Measurements from ENCODE around the gene EXOSC10.
"Not testable (repeated sequence)": the region's sequence is repeated elsewhere in the genome, so short reads cannot be mapped to it uniquely, and the experiment has no call there.

Gene EXOSC10

GRCh38 chr1:11063937-11064537, 35.6 kb downstream of the EXOSC10 start:
- in situ Hi-C loops (cut with HindIII; ENCODE audit: low sequenced_read_pairs), result loop anchor here (5.0 kb wide), 1 partner anchor 33 kb away; the partner anchor contains the start of gene EXOSC10

DNA sequence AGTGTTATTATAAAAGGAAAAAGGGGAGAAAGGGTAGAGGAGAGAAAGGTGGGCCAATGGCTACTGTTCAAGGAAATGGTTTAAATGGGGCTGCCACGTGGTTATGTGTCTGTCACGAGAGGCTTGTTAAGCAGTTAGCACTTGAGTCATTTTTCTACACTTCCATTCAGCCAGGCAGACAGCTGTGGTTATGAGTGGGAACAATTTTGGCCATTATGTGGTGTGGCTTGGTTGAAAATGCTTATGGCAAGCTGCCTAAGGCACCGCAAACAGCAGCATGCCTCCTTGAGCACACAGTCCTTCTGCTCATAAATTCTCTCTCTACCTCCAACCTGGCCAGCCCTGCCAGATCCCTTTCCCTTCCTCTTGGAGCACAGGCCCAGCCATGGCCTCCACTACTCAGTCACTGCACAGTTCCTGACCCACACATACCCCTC, 36.7 kb downstream of the EXOSC10 start:
- in situ Hi-C loops (cut with HindIII; ENCODE audit: low sequenced_read_pairs), result loop anchor here (5.0 kb wide), 1 partner anchor 34 kb away; the partner anchor contains the start of gene EXOSC10

DNA sequence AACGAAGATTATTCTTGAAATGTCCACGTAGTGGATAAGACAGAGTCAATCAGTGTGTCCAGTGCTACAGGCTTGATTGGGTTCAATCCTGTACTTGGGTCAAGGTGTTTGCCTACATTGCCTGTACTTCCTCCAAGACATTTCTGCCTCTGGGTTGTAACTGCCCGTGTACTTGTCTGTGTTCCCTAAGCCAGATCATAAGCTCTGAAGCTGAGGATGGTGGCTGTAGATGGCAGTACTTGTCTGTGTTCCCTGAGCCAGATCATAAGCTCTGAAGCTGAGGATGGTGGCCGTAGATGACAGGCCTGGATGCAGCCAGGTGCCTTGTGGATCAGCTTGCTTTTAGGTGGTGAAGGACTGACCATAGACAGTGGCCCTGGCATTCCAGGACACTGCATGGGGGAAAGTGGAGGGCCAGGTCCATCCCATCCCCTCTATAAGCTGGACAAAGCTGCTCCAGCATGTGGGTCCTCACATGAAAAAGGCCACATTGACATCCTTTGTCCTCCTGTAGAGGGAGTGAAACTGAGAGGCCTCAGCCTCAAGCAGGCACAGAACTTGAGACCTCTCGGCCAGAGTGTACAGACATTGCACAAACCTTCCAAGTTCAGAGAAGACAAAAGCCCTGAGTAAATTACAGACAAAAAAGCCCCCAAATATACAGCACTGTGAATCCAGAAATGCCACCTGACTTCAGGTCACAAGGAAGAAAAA, 37.9 kb downstream of the EXOSC10 start:
- in situ Hi-C loops (cut with HindIII; ENCODE audit: low sequenced_read_pairs), result loop anchor here (5.0 kb wide), 1 partner anchor 35 kb away; the partner anchor contains the start of gene EXOSC10

- in situ Hi-C loops (cut with HindIII; ENCODE audit: low sequenced_read_pairs), result loop anchor here (5.0 kb wide), 1 partner anchor 37 kb away; the partner anchor contains the start of gene EXOSC10
Observed at GRCh38 chr1:11059968-11060830, 39.5 kb downstream of the EXOSC10 start, which contains the start of gene SRM. Gene SRM, minus strand, starts transcription at chr1:11060018. Its CDS starts 75 bp downstream, at chr1:11059943.

DNA sequence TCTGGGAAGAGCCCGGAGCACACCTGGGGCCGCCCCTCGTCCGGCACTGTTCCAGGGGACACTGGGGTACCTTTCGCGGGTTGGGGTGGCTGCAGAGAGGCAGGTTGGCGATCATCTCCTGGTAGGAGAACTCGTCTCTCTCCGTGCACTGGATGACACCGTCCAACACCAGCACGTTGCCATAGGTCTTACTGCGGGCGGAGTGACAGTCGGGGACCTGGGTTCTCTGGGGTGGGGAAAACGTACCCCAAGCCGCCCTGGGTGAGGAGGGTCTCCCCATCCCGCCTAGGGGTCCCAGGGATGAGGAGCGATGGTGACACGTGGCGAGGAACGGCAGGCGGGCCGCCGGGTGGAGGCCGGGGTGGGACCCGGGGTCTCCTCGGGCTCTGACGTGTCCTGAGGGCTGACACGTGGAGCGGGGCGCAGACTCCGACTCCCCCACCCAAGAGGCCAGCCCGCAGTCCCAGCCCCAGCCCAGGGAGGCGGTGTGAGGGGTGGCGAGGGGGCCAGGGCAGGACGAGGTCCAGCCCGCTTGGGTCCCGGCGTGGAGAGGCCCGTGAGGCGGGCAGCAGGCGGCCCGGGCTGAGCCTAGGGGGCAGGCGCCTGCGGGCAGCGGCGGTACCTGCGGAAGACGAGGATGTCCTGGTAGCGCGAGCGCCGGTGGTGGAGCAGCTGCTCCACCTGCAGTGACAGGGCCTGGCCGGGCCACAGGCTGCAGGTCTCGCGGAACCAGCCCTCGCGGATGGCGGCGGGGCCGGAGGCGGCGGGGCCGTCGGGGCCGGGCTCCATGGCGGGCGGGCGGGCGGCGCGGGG, 40.3 kb downstream of the EXOSC10 start:
- in situ Hi-C loops (cut with HindIII; ENCODE audit: low sequenced_read_pairs), result no loop called here

GRCh38 chr1:11058595-11059154, 41.0 kb downstream of the EXOSC10 start:
- in situ Hi-C loops (cut with HindIII; ENCODE audit: low sequenced_read_pairs), result no loop called here

DNA sequence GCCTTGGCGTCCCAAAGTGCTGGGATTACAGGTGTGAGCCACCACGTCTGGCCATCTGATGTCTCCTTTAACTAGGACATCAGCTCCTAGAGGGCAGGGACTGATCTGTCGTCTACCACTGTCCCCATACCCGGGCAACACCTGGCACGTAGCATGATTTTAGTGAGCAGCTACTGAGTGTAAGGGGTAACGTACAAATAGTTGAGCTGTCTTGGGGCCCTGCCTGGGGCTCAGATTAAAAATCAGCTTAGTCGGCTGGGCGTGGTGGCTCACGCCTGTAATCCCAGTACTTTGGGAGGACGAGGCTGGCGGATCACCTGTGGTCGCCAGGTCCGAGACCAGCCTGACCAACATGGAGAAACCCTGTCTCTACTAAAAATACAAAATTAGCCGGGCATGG, 41.6 kb downstream of the EXOSC10 start:
- in situ Hi-C loops (cut with HindIII; ENCODE audit: low sequenced_read_pairs), result no loop called here

DNA sequence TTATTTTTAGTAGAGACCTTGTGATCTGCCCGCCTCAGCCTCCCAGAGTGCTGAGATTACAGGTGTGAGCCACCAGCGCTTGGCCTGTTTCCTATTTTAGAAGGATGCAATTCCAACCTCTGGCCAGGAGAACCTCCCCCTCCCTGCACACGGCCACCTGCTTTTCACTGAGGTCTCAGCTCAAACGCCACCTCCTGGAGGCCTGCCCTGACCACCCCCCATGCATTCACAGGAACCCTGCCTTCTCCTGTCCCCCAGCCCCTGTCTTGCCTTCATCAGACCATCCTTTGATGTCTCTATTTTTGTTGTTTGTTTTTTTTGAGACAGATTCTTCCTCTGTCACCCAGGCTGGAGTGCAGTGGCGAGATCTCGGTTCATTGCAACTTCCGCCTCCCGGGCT, 42.2 kb downstream of the EXOSC10 start:
- in situ Hi-C loops (cut with HindIII; ENCODE audit: low sequenced_read_pairs), result no loop called here

DNA sequence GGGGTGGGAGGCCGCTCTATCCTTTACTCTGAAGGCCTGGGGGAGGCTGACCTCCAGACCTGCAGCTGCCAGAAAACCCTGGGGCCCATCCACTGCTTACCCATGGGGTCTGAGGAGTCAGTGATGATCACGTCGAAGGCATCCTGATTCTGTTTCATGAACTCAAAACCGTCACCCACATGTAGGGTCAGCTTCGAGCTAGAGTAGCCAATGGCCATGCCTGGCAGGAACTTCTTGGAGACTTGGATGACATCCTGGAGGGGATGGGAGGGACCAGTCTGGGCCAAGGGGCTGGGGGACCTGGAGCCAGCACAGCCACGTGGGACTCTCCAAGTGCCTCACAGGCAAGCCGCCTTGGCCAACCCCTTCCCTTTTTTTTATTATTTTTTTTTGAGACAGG, 43.2 kb downstream of the EXOSC10 start:
- in situ Hi-C loops (cut with HindIII; ENCODE audit: low sequenced_read_pairs), result no loop called here

DNA sequence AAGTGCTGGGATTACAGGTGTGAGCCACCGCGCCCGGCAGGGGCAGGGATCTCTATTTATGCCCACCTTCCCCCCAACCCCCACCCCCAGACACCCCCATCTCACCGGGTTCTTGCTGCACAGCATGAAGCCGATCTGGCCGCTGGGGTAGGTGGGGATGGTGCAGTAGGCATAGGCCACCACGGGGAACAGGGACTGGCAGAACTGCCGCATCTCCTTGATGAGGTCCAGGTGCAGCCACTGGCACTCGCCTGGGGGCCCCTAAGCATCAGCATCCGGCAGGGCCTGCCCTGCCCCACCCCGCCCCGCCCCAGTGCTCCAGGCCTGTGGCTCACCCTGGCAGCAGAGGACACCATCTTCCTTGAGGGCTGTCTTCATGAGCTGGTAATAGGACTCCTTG, 44.0 kb downstream of the EXOSC10 start:
- in situ Hi-C loops (cut with HindIII; ENCODE audit: low sequenced_read_pairs), result no loop called here

- in situ Hi-C loops (cut with HindIII; ENCODE audit: low sequenced_read_pairs), result no loop called here
Observed at GRCh38 chr1:11054666-11055065, 45.0 kb downstream of the EXOSC10 start.

DNA sequence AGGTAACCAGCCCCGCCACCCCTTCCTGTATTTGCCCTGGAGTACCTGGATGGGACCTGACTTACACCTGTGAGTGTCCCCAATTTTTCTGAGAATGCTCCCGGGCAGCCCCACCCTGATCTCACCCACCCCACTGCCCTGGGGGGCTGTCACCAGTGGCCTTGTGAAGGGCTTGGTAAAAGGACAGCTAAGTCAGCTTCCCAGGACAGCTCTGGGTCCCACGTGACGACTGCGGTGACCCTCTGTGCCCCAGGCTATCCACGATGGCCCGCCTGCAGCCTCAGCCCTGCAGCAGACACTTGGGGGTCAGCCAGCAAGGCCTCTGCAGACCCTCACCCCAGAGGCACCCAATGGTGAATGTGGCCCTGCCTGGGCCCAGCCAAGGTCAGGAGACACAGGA, 45.5 kb downstream of the EXOSC10 start:
- in situ Hi-C loops (cut with HindIII; ENCODE audit: low sequenced_read_pairs), result no loop called here

GRCh38 chr1:11053758-11054137, 45.9 kb downstream of the EXOSC10 start:
- in situ Hi-C loops (cut with HindIII; ENCODE audit: low sequenced_read_pairs), result no loop called here

DNA sequence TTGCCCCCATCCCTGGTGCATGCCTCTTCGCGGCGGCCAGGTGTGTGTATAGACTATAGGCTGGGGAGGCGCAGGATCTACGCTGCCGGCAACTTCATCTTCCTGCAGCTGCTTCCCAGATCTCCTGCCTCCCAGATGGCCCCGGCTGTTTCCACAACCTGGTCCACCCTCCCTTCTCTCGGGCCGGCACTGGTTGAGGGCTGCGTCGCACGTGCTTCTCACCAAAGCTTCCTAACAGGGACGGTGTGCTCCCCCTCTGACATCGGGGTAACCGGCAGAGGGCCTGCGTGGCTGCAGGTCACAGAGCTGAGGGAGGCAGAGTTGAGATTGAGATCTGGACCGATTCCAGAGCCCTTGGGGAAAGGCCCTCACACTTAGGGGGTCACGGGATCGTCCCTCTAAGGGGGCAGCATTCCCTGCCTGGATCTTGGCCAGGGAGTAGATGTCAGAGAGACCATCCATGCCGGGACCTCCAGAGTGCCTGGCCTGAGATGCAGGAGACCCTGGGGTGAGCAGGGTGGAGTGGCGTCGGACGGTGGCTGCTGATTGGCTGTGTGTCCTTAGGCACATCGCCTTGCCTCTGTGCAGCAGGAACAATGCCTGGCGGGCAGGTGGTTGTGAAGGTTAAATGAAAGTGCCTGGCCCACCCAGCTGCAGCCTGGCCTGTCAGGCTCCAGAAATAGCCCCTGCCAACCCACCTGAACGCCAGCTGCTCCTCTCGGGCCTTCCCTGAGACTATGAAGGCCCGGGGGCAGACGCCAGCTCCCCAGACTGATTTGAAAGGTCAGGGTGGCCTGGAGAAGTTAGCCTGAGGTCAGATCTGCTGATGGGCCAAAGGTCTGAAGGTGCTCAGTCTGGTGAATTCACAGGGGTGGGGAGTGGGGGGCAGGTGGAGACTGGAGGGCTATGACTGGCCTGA, 46.6 kb downstream of the EXOSC10 start:
- in situ Hi-C loops (cut with HindIII; ENCODE audit: low sequenced_read_pairs), result no loop called here

DNA sequence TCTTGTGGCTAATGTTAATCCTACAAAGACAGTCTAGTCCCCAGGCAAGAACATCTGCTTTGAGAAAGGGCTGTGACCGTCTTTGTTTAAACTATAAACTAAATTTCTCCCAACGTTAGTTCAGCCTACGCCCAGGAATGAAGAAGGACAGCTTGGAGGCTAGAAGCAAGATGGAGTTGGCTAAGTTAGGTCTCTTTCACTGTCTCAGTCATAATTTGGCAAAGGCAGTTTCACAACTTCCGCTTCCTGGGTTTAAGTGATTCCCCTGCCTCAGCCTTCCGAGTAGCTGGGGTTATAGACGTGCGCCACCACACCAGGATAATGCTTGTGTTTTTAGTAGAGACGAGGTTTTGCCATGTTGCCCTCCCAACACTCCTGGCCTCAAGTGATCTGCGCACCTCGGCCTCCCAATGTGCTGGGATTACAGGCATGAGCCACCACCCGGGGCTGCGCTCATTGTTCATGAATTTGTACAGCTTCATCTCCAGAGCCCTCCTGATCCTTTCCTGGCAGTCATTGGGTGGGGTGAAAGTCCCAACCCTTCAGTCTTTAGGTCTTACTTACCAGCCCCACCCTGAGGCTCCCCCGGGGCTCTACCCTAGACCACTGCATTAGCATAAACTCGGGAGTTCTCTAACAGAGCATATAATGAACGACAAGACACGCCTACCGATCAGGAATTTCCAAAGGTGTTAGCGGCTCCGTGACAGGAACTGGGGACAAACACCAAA, 47.7 kb downstream of the EXOSC10 start:
- in situ Hi-C loops (cut with HindIII; ENCODE audit: low sequenced_read_pairs), result no loop called here

DNA sequence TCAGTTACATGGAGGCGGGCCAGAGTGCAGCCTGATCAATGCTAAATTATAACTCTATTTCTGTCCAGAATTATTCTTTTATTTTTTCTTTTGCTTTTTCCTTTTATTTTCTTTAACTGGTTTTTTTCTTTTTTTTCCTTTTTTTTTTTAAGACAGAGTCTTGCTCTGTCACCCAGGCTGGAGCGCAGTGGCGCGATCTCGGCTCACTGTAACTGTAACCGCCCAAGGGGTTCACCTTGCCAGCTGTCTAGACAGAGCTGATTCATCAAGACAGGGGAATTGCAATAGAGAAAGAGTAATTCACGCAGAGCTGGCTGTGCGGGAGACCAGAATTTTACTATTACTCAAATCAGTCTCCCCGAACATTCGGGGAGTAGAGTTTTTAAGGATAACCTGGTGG, 48.5 kb downstream of the EXOSC10 start:
- in situ Hi-C loops (cut with HindIII; ENCODE audit: low sequenced_read_pairs), result not testable (repeated sequence)

- in situ Hi-C loops (cut with HindIII; ENCODE audit: low sequenced_read_pairs), result no loop called here
Observed at GRCh38 chr1:11046625-11047365, 52.9 kb downstream of the EXOSC10 start, which contains the start of gene MASP2. Gene MASP2, minus strand, starts transcription at chr1:11047239. Its CDS starts 32 bp downstream, at chr1:11047207.

GRCh38 chr1:11046270-11046566, 53.5 kb downstream of the EXOSC10 start:
- in situ Hi-C loops (cut with HindIII; ENCODE audit: low sequenced_read_pairs), result no loop called here
